Adrenal gland (tissue), 5 donors: Measurements from ENCODE around the gene MFAP3.

ENCODE experiments used
- CTCF ChIP-seq, 6 experiments: fragments of 450-650 bp in 4 of 6; fragments of 200-600 bp in 2 of 6; sonication (generic) in 1 of 6; IDR thresholded peaks; 1 replicate in 5 of 6; 2 replicates in 1 of 6; pipeline versions ENCODE4 v1.5.1 to v1.8.0; 2016 to 2021; ENCODE audit warnings: antibody characterized with exemption in 6 of 6, mild to moderate bottlenecking in 2 of 6, moderate library complexity in 1 of 6
- POLR2A ChIP-seq, 2 donors: fragments of 450-650 bp; IDR thresholded peaks; one replicate each; pipeline ENCODE4 v1.6.1; 2017; ENCODE audit warnings: antibody characterized with exemption in 2 of 2, mild to moderate bottlenecking in 2 of 2, moderate library complexity in 1 of 2
- donor health status: DM: no; HTN: no; CAD: no.

GRCh38 chr5:154000703-154001102, 38.1 kb upstream of the MFAP3 start:
- no peak for TF ChIP-seq POLR2A (IDR thresholded peaks at IDR 0.05)
- no peak for TF ChIP-seq CTCF (IDR thresholded peaks at IDR 0.05)
